RKO (cell line): ENCODE results near the gene IGF1R.

ENCODE experiments used
- DNase-seq: peaks from one replicate; pipeline ENCODE4 v3.0.0-alpha.2; 2016; ENCODE audit warnings: low spot score

Gene IGF1R

DNA sequence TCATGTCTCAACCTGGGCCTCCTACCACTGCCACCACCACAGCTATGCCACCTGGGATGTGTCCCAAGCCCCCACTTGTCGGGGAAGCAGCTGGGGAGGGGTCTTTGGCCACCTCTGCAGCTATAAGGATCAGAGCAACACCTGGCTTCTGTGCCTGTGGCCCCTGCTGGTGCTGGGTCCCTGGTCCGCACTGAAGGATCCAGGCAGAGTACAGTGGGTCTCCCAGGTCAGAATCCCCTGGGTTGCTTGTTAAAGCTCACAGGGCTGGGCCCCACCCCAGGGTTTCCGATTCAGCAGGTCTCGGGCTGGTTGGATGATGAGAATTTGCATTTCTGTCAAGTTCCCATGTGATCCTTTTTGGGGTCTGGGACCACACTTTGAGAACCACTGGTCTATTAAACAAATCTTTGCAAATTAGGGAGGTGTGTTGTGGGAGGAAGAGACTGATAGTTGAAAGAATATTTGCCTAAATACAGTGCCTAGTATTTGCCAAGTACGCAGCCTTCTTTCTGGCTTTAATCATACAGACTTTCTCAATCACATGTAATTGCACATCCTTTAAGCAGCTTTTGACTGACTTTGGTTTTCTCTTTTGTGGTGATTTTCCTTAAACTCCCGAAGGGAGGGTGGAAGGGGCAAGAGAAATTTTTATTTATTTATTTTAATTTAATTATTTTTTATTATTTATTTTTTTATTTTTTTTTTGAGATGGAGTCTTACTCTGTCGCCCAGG, 127.3 kb downstream of the IGF1R start:
- DNase-seq: no peak

DNA sequence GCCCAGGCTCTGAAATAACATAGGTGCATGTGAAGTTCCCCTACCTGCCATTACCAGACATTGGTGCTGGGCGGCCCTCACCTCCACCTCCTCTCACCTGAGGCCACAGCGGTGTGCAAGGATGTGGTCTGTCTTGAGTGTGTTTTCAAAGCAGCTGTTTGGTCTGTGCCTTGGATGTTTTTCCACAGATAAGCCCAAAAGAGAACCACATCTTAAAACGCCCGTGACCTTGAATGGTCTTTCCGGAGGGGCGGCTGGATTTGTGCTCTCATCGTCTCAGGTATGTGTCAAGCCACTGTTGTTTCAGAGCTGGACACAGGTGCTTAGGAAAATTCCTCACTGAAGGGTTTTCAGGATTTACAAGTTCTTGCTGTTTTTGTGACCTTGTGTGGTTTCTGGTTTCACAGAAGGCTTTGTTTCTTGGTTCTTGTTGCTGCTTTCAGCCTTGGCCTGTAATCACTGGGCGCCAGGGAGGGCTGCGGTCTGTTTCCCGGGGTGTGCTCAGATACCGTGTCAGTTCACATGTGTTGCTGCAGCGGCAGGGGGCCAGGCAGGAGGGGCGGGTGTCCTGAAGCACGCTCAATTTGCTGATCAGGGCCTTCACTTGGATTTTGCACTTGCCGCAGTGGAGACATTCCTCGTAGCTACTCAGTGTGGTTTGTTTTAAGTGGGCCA, 128.4 kb downstream of the IGF1R start:
- DNase-seq: no peak

DNA sequence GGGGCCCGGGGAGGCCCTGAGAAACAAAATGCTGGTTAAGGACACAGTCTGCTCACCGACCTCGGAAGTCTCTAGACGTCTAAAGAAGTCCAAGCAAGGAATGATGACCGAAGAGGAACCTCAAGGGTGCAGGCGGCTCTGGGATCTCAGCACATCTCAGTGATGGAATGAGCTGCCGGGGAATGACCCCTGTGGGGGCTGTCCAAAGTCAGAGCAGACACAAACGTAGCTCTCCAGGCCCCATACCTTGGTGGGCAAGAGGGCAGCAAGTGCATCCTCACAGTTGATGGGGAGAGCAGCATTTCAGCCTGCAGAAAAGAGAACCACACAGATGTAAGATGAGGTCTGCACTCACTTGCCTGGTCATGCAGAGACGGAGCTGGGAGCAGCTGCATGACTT, 129.1 kb downstream of the IGF1R start:
- DNase-seq: no peak

DNA sequence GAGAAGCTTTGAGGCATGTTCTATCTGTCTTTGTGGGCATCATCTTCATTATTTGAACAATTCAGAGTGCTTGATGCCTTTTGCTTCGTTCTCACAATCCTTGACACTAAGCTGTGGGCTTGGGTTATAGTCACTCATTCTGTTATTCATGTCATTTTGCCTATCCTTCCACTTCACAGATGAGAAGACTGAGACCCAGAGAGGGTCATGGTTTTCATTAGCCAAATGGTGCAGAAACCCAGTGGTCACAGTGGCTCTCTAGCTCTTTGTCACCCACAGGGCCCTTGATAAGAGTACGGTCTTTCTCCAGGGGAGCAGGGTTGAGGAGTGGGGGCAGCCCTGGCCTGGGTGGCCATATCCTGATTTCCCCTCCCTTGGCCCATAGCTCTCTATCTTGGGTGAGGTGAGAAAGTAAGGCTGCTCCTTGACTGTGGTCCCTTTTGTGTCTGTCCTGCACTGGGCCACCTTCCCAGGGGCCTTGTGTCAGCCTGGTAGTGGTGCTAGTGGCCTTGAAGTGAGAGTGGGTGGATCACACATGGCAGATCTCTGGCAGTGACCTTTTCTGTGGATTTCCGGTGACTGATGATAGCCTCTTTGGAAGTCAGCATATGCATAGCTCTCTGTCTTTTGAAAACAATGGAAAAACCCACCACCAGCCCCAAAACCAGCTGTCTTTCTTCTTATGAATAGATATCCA, 130.1 kb downstream of the IGF1R start:
- no peak for DNase-seq

DNA sequence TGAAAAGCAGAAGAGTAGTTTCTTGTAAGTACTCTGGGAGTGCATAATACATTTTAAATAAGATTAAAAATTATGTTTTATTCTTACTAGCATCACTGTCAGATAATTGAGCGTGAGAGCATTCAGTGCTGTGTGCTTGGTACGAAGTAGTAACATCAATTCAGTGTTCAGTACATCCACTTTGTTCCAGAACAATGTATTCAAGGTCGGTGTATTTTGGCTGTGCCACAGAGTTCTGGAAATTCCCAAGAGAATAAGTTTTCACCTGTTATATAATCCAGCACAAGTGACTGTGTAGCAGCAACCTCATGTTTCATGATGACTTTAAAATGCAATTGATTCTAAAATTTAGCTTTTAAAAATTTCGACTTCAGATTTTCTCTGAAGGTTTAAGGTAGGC, 130.6 kb downstream of the IGF1R start:
- DNase-seq: no peak

DNA sequence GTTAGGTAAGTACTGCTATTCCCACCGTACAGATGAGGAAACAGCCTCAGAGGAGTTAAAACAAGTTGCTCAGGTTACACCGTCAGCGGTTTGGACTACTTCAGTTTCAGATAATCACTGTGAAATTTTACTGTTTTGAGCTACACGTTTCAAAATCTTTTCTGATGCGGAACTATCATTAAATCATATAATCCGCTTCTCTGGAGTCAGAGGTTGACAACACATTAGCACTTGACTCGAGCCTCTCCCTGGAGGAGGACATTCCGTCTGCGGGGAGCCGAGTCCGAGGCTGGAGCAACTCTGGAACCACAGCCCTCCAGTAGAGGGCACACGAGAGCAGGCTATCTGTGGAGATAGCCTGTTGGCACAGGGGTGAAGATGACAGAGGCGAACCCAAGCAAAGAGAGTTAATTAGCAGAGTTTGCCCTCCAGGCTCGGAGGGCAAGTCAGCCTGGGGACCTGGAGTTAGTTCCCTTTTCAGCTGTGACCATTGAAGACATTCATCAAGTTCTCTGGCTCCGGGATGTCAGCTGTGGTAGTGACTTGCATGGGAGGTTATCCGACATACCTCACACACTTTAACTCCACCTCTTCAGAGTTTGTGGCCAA, 131.2 kb downstream of the IGF1R start:
- DNase-seq: peak; percentile 75

DNA sequence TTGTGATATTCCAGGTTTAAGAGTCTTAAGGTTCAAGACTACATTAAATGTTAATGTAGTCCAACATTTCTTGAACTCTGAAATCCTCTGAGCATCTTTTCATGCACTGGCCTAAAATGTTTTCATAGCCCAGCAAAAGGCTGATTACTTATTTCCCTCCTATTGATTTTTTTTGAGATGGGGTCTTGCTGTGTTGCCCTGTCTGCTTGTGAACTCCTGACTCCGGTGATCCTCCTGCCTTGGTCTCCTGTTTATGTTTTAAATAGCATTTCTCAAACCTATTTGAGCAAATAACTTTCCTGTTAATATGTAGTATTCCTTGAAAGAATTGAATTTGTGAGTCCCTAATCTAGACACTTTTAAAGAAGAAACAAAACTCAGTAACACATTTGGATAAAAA, 133.5 kb downstream of the IGF1R start:
- DNase-seq: no peak

DNA sequence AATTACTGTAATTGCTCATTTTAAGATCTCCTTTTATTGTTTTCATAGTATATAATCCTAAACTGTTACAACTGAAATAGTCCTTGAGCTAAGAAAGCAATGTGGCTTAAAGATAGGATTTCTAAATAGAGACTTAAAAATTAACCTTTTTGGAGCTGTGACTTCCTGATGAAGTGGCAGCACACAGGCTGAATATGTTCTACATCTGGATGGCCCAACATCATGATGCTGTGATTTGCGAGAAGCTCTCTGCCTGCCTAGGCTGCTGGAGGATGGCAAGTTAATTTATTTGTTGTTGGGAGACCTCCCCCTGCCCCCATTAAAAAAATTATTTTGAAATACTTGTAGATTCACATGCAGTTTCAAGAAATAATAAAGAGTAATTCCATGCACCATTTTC, 134.5 kb downstream of the IGF1R start:
- DNase-seq: no peak

DNA sequence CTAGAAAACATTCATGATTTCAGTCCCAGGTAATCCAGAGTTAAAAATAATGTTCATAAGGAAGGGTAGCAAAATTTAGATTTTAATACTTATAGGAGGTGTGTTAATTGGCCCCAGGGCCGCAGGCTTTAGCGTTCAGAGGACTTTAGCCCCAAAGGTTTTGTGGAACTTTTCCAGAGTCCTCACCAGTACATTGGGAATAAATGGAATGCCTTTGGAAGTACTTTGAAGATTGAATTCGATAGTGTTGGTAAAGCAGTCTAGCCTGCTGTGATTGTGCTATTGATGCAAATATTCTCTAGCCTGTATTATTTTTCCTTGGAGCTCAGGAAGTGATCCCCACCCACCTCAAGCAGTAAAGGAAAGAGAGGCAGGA, 137.1 kb downstream of the IGF1R start:
- DNase-seq: no peak

DNA sequence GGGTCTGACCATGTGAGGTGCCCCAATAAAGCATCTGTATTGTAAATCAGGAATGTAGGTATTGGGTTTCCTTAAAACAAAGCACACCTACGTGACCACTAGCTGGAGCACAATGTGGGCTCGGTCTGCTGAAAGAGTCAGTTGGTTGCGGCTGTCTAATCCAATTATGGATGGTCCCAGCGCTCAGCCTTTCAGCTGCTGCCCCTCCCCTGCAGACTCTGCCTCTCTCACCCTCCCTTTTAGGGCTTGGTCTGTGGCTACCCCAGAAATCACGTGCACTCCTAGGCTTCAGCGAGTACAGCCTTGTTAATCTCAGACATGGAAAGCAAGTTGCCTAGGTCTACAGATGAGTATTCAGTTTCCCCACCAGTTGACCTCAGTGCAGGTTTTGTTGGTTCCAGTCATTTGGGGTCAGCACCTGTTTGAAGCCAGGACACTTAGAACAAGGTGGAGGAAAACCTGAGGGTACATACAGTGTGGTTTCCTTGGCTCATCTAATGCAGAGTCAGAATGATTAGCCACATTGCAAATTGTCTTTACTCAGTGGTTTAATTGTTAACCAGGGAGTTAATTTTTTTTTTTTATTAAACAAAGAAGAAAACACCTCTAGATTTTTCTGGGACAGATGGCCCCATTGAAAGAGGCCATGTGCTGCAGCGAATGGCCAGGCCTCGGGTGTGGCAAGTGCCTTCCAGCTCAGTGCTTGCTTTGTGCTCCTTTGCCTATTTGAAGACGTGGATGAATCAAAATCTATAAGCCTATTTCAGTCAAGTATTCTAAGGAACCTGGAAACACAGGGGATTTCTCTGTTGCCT, 137.7 kb downstream of the IGF1R start:
- DNase-seq: no peak

DNA sequence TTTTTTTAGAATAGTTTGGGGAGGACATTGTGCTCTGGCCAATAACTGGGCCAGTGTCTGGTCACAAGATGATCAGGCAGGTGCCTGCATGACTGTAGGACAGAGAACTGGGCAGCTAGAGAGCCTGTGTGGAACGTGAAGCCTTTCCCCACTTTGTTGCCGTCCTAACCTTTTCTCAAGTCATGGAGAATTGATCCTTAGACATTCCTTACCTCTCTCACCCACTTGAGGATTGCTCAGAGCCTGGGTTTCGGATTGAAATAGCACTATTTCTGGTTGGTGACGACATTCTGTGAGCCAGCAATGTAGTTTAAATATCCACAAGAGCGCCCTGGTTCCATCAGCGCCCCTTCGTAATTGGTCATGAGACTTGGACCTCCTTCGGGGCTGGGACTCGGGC, 138.4 kb downstream of the IGF1R start:
- DNase-seq: no peak

DNA sequence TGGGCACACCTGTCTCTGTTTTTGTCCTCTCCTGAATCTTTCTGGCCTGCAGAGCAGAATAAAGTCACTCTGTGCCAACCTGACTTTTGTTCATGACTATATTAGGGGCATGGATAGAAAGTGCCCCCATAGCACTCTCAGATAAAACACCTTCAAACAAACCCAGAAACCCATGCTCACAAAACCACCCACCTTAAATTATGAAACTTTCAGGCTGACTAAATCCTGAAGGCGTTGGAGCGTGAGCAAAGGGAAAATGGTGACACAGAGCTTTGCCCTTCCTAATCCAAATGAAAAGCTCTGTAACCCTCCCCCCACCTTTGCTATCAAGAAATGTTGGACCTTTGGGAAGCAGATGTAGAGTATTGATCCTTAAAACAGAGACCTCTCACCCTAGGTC, 138.9 kb downstream of the IGF1R start:
- DNase-seq: no peak

DNA sequence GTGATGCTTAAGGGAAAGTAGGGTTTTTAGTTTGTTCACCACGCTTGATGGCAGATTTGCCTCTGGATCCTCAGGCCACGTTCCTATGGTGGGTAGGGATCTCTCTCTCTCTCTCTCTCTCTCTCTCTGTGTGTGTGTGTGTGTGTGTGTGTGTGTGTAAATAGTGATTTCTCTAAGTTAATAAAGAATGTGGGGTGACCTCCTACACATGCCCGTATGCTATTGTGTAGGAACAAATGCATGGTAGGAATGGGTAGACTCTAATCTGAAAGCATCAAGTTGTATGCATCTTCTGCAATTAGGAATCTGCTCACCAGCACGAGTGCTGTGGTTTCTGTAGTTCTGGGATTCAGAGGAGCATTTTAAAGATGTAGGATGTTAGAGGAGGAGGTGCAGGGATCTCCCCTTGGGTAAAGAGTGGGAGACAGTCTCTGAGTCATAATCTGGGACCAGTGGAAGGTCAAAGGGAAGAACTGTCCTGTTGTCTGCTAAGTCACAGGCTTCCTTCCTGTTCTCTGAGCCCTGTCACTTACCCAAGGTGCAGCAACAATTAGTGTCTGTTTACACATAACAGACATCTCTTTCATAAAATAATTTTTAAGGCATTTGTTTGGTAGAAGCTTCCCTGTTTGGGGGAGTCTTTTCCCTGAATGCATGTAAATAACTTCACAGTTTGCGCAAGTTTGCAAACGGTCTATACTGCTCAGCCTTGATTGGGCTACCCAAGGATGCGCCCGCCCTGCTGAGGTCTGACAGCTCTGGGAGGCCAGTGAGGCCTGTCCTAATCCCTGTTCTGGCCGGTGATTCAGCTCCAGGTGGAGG, 139.8 kb downstream of the IGF1R start:
- DNase-seq: no peak

DNA sequence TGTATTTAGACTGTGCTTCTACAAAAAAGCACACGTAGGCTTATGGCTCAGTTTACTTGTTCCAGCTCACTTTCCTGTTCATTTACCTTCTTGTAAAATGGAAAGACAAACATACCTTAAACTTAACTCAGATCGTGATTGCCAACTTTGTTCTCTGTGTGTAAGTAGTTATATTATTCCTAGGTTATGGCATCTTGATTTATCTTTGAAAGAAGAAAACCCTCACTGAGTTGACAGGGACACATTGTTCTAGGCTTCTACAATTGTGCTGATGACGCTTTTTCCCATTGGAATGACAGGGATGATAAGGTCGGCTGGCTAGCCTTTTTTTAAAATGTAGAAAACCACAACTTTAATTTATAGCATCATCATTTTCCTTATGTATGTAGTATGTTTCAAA, 140.7 kb downstream of the IGF1R start:
- no peak for DNase-seq

DNA sequence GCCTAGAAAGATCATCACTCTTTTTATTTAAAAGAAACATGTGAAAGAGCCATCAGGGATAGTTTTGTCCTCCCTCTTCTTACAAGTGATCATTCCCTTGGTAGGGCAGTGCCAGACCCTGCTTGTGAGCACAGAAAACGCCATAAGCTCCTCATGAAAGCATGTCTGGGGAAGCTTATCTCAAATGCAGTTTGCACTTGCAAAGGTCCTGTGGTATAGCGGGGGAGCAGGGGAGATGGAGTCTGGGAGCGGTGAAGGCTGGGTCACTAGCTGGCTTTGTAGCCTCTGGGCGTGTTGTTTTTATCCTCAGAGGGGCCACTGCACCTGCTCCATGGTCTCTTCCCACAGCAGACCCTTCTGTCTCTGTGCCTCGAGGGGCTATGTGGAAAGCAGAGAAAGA, 141.9 kb downstream of the IGF1R start:
- no peak for DNase-seq

DNA sequence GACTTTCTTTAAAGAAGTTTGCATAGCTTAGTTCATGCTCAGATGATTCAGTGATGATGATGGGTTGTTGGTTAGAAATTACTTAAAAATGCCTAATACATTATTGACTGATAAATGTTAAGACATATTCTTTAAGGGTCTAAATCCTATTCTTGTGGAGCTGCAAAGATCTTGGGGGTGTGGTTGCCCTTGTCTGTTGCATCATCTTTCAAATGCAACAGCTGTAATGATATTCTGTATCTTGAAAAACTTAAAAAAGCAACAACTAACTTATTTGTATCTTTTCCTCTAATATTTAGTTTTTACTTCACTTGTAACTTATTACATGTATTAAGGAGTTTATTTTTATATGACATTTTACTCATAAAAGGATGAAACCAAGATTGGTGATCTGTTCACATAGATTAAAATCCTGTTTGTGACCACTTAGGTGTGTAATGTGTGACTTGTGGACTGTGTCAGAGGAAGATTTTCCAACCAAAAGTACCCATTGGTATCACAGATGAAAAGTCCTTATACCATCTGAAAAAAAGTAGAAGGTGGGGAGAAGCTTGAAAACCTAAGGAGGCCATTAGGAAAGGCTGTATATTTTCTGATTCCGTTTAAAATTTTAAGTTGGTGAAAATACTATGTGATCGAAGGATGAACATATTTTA, 142.8 kb downstream of the IGF1R start:
- no peak for DNase-seq

DNA sequence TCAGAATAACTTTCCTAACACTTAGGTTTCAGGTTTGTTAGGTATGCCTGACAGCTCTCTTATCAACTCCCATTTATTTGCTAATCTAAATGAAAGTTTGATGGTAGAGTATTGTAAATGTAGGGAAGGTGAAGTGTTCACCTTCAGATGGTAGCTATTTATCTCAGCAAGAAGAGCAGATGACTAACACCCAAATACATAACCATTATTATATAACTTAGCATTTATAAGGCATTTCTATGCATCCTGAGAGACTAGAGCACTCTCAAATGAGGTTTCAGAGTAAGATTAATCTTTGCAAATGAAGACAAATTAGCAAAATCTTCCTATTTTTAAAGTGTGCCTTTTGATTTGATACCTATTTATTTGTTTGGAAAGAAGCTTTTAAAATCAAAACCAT, 143.8 kb downstream of the IGF1R start:
- no peak for DNase-seq

DNA sequence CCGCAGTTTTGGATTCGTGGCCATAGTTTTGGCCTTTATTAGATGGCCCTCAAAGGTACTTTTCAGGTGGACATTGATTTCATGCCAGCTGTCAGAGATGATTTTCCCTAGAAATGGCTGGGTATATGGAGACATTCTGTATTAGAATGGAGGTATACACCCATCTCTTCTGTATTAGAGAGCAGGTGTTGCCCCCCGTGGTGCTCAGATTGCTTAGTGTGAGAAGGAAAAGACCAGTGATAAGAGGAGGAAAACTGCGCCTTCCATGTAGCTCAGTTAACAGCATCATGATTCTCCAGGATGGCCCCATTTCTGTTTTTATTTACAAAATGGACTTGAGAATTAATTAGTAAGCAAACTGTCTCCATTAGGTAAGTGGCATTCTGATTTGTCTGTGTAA, 145.9 kb downstream of the IGF1R start:
- DNase-seq: no peak

DNA sequence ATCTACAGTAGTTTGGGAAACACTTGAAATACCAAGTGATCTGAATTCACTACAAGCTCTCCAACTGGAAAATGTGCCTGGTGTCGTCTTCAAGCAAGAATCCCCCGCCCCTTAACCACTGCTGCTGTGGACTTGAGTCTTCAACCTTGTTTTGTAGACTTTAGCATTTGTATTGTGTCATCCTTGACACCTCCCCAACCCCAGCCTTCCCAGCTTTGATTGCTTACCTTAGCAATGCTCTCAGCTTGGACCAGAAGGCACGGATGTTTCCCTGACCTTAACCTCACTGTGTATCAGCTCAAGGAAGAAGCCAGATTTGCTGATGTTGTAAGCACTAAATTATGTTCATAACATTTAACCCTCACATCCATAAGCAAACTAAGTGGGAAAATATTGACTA, 146.4 kb downstream of the IGF1R start:
- DNase-seq: no peak

DNA sequence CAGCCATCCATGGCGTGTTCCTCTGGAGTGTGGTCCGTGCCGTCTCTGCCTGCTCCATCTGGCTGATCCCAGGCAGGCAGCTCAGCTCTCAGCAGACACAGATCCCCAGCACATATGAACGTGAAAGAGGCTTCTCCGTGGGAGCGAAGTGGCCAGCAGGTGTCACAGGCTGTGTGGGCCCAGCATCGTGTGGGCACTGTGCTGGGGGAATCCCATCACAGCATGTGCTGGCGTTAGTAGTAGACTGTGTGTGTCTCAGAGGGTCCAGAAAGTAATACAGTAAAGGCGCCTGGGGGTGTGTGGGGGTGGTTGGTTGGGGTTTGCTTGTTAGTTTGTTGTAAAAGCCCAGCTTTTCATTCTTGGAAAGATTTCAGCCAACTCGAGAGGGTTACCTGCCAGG, 147.6 kb downstream of the IGF1R start:
- DNase-seq: no peak
